WTC11 (cell line): ENCODE data around the gene GPR3.

Source experiments
- CREB1 ChIP-seq: sonication (generic); formaldehyde crosslinking; IDR thresholded peaks from 2 replicates; pipeline ENCODE4 v1.8.0; 2023; ENCODE audit warnings: mild to moderate bottlenecking, missing genetic modification reagents
- ELF4 ChIP-seq: sonication (generic); formaldehyde crosslinking; IDR thresholded peaks from 2 replicates; pipeline ENCODE4 v1.8.1; 2022; ENCODE audit warnings: low read depth, mild to moderate bottlenecking, moderate library complexity, missing genetic modification reagents
- ETV6 ChIP-seq: sonication (generic); formaldehyde crosslinking; IDR thresholded peaks from 2 replicates; pipeline ENCODE4 v1.8.1; 2022; ENCODE audit warnings: mild to moderate bottlenecking, missing genetic modification reagents
- SMAD3 ChIP-seq: sonication (generic); formaldehyde crosslinking; IDR thresholded peaks from 2 replicates; pipeline ENCODE4 v1.8.0; 2022; ENCODE audit warnings: missing genetic modification reagents, mild to moderate bottlenecking, borderline replicate concordance
- TEAD1 ChIP-seq: sonication (generic); formaldehyde crosslinking; IDR thresholded peaks from 2 replicates; pipeline ENCODE4 v1.8.0; 2022; ENCODE audit warnings: mild to moderate bottlenecking, missing genetic modification reagents
- ZNF232 ChIP-seq: sonication (generic); formaldehyde crosslinking; IDR thresholded peaks from 2 replicates; pipeline ENCODE4 v1.8.0; 2022; ENCODE audit warnings: mild to moderate bottlenecking, missing genetic modification reagents
- TF ChIP-seq, protein P1 (sequence below): sonication (generic); formaldehyde crosslinking; IDR thresholded peaks from 2 replicates; pipeline ENCODE4 v1.8.1; 2022; ENCODE audit warnings: low read depth, missing genetic modification reagents, borderline replicate concordance
- TF ChIP-seq, protein P2 (sequence below): fragments of 200-600 bp; IDR thresholded peaks from 2 replicates; pipeline ENCODE4 v1.8.0; 2022; ENCODE audit warnings: antibody characterized with exemption
- TF ChIP-seq, protein P3 (sequence below): sonication (generic); formaldehyde crosslinking; IDR thresholded peaks from 2 replicates; pipeline ENCODE4 v1.8.0; 2023; ENCODE audit warnings: missing genetic modification reagents
- TF ChIP-seq, protein P4 (sequence below): sonication (generic); formaldehyde crosslinking; IDR thresholded peaks from 2 replicates; pipeline ENCODE4 v1.8.0; 2023; ENCODE audit warnings: missing genetic modification reagents, mild to moderate bottlenecking, borderline replicate concordance
- TF ChIP-seq, protein P5 (sequence below): sonication (generic); formaldehyde crosslinking; IDR thresholded peaks from 2 replicates; pipeline ENCODE4 v1.8.0; 2022; ENCODE audit warnings: mild to moderate bottlenecking, missing genetic modification reagents
- TF ChIP-seq, protein P6 (sequence below): sonication (generic); formaldehyde crosslinking; IDR thresholded peaks from 2 replicates; pipeline ENCODE4 v1.8.0; 2022; ENCODE audit warnings: mild to moderate bottlenecking, missing genetic modification reagents

DNA sequence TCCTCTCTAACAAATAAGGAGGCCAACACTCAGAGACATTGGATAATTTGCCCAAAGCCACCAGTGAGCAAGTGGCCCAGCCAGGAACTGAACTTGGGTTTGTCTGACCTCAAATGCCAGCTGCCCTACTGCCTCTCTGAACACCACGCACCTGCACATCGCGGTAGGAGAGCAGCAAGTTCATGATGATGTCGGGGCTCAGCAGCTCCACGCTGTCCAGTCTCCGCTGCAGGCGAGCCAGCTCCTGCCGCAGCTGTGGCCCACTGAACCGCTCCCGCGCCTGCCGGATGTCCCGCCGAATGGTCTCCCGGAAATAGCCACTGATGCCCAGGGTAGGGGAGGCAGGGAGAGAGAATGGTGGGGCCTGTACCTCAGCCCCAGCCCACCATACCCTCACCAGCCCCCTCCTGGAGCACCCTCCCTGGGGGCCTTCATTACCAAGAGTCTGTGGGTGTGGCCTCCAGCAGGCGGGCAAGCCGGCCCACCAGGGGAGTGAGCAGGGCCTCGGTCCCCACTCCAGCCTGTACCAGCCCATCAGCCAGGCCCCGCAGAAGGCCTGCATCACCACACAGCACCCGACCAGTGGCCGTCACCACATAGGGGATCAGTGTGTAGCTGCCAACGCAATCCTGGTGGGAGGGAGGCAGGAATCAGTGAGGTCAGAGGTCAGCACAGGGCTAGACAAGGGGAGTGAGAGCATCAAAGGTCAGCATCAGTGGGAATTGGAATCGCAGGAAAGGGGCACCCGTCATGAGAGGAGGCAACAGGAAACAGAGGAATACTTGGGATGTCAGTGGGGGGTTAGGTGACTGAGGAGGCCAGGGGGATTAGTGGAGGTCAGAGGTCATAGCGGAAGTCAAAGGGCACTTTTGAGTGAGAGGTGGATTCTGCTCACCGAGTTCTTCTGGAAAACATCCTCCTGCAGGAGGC is 28.4 kb upstream of the GPR3 start:
- TF ChIP-seq, protein P1, sequence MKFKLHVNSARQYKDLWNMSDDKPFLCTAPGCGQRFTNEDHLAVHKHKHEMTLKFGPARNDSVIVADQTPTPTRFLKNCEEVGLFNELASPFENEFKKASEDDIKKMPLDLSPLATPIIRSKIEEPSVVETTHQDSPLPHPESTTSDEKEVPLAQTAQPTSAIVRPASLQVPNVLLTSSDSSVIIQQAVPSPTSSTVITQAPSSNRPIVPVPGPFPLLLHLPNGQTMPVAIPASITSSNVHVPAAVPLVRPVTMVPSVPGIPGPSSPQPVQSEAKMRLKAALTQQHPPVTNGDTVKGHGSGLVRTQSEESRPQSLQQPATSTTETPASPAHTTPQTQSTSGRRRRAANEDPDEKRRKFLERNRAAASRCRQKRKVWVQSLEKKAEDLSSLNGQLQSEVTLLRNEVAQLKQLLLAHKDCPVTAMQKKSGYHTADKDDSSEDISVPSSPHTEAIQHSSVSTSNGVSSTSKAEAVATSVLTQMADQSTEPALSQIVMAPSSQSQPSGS (CRISPR knock-in tag) = no peak
- TF ChIP-seq TEAD1 = no peak
- TF ChIP-seq, protein P2, sequence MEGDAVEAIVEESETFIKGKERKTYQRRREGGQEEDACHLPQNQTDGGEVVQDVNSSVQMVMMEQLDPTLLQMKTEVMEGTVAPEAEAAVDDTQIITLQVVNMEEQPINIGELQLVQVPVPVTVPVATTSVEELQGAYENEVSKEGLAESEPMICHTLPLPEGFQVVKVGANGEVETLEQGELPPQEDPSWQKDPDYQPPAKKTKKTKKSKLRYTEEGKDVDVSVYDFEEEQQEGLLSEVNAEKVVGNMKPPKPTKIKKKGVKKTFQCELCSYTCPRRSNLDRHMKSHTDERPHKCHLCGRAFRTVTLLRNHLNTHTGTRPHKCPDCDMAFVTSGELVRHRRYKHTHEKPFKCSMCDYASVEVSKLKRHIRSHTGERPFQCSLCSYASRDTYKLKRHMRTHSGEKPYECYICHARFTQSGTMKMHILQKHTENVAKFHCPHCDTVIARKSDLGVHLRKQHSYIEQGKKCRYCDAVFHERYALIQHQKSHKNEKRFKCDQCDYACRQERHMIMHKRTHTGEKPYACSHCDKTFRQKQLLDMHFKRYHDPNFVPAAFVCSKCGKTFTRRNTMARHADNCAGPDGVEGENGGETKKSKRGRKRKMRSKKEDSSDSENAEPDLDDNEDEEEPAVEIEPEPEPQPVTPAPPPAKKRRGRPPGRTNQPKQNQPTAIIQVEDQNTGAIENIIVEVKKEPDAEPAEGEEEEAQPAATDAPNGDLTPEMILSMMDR = no peak
- TF ChIP-seq, protein P3, sequence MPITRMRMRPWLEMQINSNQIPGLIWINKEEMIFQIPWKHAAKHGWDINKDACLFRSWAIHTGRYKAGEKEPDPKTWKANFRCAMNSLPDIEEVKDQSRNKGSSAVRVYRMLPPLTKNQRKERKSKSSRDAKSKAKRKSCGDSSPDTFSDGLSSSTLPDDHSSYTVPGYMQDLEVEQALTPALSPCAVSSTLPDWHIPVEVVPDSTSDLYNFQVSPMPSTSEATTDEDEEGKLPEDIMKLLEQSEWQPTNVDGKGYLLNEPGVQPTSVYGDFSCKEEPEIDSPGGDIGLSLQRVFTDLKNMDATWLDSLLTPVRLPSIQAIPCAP = no peak
- TF ChIP-seq, protein P4, sequence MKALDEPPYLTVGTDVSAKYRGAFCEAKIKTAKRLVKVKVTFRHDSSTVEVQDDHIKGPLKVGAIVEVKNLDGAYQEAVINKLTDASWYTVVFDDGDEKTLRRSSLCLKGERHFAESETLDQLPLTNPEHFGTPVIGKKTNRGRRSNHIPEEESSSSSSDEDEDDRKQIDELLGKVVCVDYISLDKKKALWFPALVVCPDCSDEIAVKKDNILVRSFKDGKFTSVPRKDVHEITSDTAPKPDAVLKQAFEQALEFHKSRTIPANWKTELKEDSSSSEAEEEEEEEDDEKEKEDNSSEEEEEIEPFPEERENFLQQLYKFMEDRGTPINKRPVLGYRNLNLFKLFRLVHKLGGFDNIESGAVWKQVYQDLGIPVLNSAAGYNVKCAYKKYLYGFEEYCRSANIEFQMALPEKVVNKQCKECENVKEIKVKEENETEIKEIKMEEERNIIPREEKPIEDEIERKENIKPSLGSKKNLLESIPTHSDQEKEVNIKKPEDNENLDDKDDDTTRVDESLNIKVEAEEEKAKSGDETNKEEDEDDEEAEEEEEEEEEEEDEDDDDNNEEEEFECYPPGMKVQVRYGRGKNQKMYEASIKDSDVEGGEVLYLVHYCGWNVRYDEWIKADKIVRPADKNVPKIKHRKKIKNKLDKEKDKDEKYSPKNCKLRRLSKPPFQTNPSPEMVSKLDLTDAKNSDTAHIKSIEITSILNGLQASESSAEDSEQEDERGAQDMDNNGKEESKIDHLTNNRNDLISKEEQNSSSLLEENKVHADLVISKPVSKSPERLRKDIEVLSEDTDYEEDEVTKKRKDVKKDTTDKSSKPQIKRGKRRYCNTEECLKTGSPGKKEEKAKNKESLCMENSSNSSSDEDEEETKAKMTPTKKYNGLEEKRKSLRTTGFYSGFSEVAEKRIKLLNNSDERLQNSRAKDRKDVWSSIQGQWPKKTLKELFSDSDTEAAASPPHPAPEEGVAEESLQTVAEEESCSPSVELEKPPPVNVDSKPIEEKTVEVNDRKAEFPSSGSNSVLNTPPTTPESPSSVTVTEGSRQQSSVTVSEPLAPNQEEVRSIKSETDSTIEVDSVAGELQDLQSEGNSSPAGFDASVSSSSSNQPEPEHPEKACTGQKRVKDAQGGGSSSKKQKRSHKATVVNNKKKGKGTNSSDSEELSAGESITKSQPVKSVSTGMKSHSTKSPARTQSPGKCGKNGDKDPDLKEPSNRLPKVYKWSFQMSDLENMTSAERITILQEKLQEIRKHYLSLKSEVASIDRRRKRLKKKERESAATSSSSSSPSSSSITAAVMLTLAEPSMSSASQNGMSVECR (CRISPR knock-in tag) = no peak
- TF ChIP-seq ETV6 = no peak
- TF ChIP-seq SMAD3 = no peak
- TF ChIP-seq, protein P5, sequence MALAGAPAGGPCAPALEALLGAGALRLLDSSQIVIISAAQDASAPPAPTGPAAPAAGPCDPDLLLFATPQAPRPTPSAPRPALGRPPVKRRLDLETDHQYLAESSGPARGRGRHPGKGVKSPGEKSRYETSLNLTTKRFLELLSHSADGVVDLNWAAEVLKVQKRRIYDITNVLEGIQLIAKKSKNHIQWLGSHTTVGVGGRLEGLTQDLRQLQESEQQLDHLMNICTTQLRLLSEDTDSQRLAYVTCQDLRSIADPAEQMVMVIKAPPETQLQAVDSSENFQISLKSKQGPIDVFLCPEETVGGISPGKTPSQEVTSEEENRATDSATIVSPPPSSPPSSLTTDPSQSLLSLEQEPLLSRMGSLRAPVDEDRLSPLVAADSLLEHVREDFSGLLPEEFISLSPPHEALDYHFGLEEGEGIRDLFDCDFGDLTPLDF (CRISPR knock-in tag) = no peak
- no peak for TF ChIP-seq CREB1 (CRISPR knock-in tag)
- no peak for TF ChIP-seq ELF4 (CRISPR knock-in tag)
- TF ChIP-seq ZNF232 (CRISPR knock-in tag) = no peak
- TF ChIP-seq, protein P6, sequence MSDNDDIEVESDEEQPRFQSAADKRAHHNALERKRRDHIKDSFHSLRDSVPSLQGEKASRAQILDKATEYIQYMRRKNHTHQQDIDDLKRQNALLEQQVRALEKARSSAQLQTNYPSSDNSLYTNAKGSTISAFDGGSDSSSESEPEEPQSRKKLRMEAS (CRISPR knock-in tag) = no peak
